GM21526 (cell line): ENCODE measurements around the gene SPTLC2.
"Not testable (repeated sequence)": the region's sequence is repeated elsewhere in the genome, so short reads cannot be mapped to it uniquely, and the experiment has no call there.

Experiments used
- ATAC-seq: cut with Tn5 transposase; IDR thresholded peaks from one replicate; pipeline ENCODE4 v1.9.1; 2021; ENCODE audit warnings: moderate library complexity; ENCODE audit not compliant: unreplicated experiment, low FRiP score

SPTLC2 gene

DNA sequence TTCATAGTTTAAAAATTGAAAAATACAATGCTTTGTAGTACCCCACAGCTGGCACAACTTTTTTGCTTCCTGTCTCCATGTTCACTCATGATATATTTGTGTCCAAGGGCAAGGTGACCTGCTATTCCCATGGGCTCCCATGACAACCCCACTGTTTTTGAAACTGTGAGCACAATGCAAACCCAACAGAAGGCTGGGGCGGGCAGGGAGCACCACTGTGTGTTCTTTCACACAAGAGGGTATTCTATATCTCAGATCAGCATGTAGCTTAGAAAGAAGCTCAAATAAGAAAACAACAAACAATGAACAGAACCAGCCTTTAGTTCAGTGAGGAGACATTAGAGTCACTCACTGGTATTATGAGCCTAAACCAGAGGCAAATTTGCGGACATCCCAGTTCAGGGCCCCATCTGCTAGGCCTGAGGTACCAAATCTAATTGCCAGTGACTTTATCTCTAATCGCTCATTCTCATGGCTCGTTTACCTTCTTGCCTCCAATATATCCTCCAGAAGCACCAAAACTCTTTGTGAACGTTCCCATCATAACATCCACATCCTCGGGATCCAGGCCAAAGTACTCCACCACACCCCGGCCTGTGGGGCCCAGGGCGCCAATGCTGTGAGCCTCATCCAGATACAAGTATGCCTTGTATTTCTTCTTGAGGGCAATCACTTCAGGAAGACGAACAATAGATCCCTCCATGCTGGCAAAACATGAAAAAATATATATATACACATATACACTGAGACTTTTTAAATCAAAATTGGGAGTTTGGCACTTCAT lies 61.4 kb downstream of the SPTLC2 start:
- no peak for ATAC-seq

DNA sequence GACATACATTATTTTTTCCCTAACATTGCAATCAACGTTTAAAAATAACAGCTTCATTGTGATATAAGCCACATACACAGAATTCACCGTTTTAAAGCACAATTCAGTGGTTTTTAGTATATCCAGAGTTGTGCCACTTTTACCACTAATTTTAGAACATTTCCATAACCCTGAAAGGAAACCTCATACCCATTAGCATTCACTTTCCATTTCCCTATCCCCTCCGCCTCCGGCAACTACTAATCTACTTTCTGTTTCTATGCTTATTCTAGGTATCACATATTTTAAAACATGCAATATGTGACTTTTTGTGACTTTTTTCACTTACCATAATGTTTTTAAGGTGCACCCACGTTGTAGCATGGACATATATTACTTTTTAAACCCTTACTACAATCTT lies 62.2 kb downstream of the SPTLC2 start:
- ATAC-seq = no peak

DNA sequence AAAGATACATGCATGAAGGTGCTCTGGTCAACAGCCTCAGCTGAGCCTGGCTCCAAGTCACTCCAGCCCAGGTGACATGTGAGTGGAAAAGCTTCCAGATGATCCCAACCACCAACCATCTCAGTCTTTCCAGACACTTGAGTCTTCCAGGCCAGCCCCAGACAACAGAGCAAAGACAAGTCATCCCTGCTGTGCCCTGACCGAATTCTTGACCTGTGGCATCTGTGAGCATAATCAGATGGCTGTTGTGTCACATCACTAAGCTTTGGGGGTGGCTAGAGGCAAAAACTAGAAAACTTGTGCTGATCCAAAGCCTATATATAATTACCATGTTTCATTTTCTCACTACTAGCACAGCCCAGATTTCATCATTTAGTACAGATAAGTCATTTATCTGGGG lies 67.0 kb downstream of the SPTLC2 start:
- no peak for ATAC-seq

GRCh38 chr14:77547512-77548180 lies 68.8 kb downstream of the SPTLC2 start:
- ATAC-seq = no peak

GRCh38 chr14:77545171-77545570 lies 71.3 kb downstream of the SPTLC2 start:
- not testable (repeated sequence) for ATAC-seq

DNA sequence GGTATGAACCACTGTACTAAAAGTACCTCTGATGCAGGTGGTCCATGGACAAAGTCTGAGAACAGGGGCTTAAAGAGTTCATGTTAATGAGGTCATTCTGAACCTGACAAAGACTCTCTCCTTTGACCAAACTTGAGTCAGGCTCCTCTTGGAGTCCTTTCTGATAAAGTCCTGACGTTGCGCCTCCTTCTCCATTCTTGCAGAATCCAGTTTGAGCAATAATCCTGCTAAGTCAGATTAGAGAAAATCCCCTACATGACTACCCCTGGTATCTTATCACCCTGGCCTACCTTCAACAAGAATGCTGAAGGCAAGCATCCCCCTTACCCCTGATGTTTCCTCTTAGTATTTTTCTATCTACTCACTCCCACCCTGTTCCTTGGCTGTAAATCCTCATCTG lies 71.9 kb downstream of the SPTLC2 start:
- ATAC-seq = no peak

DNA sequence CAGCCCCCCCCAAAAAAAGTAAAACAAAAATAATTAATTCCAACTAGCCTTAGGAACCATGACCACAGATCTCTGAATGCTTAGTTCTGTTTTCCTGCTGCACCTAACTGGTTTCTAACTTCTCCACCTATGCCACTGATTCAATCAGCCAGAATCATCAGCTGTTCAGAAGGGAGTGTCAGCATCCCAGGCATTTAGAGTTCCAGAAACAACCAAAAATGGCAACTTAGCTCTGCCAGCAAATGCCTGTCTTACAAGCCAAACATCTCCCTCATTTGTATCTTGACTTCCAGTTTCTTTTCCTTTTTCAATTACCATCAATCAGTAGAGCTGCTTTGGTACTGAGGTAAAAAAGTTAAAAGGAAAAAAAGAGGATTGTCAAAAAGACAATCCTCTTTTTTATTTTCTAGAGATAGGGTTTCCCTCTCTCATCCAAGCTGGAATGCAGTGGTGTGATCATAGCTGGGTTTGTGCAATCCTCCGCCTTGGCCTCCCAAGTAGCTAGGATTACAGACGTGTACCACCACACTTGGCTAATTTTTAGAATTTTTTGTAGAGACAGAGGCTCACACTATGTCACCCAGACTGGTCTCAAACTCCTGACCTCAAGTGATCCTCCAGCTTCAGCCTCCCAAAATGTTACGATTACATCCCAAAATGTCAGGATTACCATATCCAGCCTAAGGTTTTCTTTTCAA lies 72.7 kb downstream of the SPTLC2 start:
- no peak for ATAC-seq

GRCh38 chr14:77543240-77543551 lies 73.2 kb downstream of the SPTLC2 start:
- ATAC-seq = no peak

DNA sequence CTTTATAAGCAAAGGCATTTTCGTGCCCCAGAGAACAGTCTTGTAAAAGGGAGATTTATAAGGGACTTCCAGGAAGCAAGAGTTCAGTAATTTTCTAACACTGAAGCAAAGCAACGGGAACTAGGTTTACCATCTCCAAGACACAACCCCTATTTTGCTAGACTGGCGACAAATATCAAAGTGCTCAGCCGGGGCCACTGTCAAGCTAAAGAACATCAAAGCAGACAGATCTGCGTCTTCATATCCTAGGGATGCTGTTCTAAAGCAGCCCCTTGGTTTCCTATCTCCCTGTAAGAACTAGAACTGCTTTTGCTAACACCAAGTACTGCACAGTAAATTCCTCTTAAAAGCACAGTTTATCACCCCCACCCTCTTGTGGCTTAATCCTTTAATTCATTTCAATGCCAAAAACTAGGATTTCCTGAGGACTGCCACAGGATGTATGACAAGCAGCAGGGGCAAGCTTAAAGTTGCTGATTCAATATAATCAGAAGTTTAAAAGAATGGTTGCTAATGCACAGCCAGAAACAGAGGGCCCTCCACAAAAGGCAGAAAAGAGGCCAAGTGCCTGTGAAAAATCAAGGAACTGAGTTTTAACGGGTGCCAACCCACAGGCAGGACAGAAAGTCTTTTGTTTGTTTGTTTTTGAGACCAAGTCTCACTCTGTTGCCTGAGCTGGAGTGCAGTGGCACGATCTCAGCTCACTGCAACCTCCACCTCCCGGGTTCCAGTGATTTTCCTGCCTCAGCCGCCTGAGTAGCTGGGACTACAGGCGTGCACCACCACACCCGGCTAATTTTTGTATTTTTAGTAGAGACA lies 73.8 kb downstream of the SPTLC2 start:
- no peak for ATAC-seq

GRCh38 chr14:77541905-77542304 lies 74.5 kb downstream of the SPTLC2 start:
- ATAC-seq = peak; percentile 56

DNA sequence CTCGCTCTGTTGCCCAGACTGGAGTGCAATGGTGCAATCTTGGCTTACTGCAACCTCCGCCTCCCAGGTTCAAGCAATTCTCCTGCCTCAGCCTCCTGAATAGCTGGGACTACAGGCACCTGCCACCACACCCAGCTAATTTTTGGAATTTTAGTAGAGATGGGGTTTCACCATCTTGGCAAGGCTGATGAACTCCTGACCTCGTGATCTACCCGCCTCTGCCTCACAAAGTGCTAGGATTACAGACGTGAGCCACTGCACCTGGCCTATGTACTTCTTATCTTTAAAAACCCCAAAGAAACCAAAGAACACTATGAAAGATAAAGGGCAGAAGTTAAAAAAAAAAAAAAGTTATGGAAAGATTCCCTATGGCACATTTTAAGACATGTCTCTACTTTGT lies 79.5 kb downstream of the SPTLC2 start:
- ATAC-seq = not testable (repeated sequence)

DNA sequence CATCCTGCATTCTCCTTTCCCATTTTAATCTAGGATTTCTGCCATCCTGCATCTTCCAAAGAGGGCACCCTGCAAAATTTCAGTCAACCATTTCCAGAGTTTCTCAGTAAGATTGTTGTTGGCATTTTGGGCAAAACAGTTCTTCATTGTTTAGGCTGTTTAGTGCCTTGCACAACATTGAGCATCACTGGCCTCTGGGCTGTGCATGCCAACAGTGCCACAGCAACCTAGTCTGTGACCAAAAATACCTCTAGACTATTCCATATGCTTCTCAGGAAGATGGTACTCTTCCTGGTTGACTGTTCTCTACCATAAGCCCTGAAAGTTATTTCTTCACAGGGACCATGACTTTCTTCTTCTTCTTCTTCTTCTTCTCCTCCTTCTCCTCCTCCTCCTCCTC lies 85.4 kb downstream of the SPTLC2 start:
- ATAC-seq = no peak

GRCh38 chr14:77529963-77530362 lies 86.5 kb downstream of the SPTLC2 start:
- no peak for ATAC-seq

GRCh38 chr14:77529213-77529612 lies 87.2 kb downstream of the SPTLC2 start:
- ATAC-seq = no peak

- ATAC-seq = not testable (repeated sequence)
Observed at GRCh38 chr14:77528701-77529100, 87.7 kb downstream of the SPTLC2 start.

DNA sequence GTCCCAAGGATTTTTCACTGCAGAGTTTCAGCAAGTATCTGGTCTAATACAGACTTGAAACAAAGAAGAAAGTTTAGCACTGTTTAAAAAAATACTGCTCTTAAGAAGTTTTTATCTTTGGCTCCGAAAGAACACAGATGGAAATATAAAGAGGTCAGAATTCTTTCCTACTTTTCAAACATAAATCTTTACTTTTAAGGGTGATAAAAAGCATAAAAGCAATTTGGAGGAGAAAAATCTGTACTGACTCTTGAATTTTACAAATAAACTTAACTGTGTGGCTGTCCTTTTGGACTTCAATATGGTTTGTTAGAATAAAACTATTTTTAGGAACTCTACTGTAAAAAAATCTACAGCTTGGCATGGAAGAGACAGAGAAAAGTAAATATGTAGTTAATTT lies 90.2 kb downstream of the SPTLC2 start:
- ATAC-seq = no peak

GRCh38 chr14:77524536-77524935 lies 91.9 kb downstream of the SPTLC2 start:
- ATAC-seq = no peak

GRCh38 chr14:77523109-77523508 lies 93.3 kb downstream of the SPTLC2 start:
- ATAC-seq = no peak

GRCh38 chr14:77520555-77520954 lies 95.9 kb downstream of the SPTLC2 start:
- no peak for ATAC-seq

DNA sequence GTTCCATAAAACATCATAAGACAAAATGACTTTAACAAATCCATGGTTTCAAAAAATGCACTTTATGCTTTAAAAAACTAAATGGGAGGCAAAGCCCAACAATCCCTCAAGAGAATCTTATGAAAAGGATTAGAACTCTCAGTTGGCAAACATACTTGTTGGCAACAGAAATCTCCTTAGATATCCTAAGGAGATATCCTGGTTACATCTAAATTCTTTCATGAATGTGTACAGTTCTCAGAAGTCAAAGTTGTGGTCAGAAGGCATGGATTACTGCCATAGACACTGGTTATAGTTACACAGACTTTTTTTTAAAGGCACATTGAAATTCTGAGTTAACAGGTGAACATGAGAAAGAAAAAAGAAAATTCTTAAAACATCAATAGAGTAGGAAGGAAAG lies 100.3 kb downstream of the SPTLC2 start:
- no peak for ATAC-seq
